Esophagus mucosa (tissue), 1 donor: ENCODE results near the gene RAPGEF5. TPM values are rescaled to one million over a fixed set of nuclear protein-coding genes. Genes with fewer than 3 reads are reported as not detected.
A peak's percentile ranks its signal among the peaks of the same experiment; 100 is the strongest.

Source experiments
- ATAC-seq: fragments of 200-7000 bp; cut with Tn5 transposase; one replicate; pipeline ENCODE4 v1.9.1; 2020
- total RNA-seq: library from RNA; stranded (reverse); gene quantifications from one replicate; pipeline ENCODE4 v1.2.4, GENCODE V29; 2023
- donor health status: DM: yes; HTN: yes; CAD: no.

RAPGEF5 gene
- total RNA-seq, 1 donor from 2014 or later = 48.6 TPM

DNA sequence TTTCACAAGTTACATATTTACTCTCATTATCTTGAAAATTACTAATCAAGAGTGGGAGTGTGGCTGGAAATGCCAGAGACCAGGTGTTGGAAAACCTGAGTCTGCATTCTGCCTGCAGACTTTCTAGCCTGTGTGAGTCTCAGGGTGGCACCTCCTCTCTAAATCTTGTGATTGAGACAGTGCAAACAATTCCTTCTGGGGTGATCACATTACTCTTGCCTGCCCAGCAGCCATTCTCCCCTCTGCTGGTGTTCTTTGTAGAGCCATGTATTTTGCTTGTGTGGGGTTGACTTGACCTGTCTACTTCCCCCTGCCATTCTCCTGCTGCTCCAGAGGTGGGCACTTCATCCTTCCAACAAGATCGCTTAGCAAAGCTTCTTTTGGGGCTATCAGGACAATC lies 101.1 kb downstream of the RAPGEF5 start:
- no peak for ATAC-seq

DNA sequence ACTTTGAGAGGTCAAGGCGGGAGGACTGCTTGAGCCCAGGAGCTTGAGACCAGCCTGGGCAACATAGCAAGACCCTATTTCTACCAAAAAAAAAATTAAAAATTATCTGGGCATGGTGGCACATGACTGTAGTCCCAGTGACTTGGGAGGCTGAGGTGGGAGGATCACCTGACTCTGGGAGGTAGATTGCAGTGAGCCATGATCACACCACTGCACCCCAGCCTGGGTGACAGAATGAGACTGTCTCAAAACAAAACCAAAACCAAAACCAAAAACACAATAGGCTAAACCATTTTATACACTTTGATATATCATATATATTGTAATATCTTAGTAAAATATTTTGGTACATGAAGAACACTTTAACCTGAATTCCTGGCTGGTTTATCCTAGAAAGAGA lies 101.6 kb downstream of the RAPGEF5 start:
- no peak for ATAC-seq

DNA sequence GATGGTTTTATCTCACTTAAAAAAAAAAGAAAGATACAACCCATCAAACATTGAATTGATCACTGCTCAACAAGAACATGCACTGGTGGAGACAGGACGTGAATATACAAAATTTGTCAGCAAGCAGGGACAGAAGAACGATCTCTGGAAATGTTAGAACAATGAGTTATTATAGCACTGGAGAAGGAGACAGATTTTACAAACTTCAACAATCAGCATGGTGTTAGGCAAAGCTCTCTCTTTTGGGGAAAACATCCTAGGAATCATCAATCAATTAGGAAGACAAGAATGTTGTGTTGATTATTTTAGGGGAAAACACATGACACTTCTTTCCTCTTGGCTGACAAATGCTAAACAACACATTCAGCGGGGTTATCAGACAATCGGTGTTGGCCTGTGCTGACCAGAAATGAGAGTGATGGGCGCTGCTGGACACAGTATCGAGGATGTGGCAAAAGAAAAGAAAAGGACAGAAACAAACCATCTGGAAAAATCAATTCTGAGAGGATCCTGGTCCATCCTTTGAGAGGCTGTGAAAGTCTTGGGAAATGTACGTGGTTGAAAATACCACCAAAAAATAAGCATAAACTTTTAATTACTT lies 103.9 kb downstream of the RAPGEF5 start:
- ATAC-seq = no peak

GRCh38 chr7:22252016-22252415 lies 104.9 kb downstream of the RAPGEF5 start:
- ATAC-seq = no peak

- ATAC-seq = no peak
Observed at GRCh38 chr7:22251281-22251680, 105.7 kb downstream of the RAPGEF5 start.

- ATAC-seq = no peak
Observed at GRCh38 chr7:22250390-22250789, 106.6 kb downstream of the RAPGEF5 start.

DNA sequence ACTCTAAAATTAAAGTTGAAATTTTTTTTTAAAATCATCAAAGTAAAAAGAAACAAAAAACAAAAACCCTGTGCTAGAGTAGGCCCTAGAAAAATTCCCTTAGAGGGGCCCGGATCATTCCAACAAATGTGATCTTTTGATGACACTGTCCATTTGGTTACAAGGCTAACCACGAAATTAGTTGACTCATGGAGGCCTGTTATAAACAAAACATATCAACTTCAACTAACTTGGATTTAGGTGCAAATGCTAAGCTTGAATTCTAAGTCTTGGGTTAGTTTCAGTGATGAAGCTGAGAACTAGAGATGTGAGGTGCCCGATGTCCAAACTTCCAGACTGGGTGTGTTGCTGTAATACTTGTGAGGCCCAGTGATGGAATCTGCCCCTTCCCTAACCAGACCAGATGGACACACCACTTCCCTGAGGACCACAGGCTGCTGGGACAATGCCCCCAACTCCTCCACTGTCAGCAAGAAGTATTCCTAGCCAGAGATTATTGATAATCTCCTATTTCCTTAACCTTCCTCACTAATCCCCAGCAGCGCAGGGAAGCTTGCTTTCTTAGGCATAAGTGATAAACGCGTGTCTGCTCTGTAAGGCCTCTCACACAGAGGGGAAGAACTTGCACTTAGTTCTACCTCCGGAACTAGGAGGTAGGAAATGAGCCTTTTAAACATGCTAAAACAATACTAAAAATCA lies 108.7 kb downstream of the RAPGEF5 start:
- no peak for ATAC-seq

DNA sequence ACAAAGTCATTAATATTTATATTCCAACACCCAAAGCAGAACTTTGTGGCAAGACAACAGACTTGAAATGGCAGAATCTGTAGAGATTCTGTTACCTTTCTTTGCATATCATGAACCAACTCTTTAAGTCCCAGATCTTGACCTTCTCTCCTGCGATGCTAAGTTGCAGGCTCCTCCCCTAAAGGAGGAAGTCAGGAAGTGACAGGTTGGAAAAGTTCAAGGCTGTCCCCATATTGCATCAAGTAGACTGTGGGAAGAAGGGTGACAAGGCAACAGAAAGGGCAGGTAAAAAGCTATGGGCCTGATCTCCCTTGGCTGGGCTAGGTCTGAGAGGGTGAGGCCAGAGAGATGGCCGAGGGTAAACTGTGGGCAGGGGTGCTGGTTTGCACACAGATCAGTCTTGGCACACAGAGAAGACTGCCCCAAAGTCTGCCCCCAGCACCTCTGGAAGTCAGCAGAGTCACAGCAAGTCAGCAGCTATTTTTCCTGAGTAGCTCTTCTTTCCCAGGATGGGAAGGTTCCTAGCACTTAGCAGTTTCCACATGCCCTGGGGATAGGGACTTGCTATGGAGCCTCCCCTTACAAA lies 115.1 kb downstream of the RAPGEF5 start:
- no peak for ATAC-seq

DNA sequence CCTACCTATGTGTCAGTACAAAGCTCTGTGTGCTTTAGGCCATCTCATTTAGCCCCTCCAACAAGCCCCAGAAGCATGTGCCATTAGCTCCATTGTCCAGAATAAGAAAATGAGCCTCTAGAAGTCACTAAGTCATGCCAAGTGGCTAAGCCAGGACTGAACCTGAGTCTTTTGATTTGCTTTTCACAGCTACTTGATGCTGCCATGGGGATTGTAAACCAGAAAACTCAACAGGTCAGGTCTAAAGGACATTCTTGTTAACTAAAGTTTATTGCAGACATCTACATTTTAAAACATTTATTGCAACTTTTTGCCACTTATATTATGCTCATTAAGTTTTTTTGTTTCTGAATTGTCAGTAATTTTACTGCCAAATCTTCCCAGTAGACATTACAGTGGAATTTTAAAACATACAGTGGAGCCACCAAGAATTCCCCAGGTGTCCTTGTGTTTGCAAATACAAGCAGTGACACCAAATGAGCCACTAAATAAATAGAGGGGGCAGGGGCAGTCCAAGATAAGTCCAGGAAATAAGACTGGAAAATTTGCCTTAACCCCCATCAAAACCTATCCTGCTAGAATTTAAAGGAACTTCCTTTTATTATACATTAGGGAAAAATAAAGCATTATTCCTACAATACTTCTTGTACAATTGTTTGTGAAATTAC lies 115.9 kb downstream of the RAPGEF5 start:
- ATAC-seq = no peak

DNA sequence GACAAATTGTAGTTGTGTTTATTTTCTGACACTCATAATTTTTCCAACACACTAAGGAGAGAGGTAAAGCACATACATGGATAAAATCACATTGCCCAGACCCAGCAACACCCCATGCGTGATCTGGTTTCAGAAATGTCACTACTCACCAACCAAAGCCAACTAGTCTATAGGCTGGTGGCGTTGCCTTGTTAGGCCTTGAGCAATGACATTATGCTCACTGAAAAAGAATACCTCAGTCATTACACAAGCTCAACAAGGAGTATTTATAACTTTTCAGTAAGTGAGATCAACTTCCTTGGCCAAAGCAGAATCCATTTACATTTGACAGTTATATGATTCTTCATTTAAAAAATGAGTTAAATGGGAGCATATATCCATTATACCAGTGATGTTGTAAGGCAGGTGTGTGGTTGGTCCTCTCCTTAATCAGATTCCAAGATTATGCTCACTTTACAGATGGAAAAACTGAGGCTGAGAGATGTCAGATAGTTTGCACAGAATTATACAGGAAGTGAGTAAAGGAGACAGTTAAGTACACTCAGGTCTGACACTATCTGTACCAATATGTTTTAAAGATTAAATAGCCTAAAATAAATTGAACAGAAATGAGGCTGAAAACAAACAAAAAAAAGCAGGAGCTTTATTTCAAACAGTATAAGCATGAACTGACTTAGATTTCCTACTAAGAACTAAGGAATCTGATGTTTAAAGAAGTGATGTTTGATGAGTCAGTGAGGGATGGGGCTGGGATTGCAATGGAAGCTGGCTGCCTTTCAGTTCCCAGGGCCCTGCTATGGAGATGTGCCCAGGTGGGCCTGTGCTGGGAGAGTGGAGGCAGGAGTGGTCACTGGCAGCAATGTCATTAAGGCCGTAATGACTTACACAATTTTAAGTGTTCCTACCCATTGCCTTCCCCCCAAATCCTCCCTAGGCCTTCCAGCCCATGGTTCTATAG lies 118.3 kb downstream of the RAPGEF5 start:
- peak; percentile 33 for ATAC-seq

- no peak for ATAC-seq
Observed at GRCh38 chr7:22235134-22235533, 121.8 kb downstream of the RAPGEF5 start.

DNA sequence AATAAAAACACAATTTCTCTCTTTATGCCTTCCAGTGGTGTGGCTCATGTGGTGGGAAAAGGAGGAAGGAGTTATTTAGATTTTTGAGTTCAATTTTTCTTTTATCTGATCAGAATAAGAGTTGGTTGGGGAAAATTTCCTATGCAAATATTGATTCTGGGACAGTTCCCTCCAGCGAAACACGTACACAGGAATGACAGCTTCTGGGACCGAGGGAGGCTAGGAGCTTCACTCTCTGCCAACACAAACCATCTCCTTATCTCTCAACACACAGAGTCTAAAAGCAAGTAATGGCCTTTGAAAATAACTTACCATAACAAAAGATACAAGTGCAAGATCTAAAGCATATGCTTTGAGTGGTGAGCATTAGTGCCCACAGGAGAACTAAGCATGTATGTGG lies 122.7 kb downstream of the RAPGEF5 start:
- ATAC-seq = no peak

GRCh38 chr7:22231806-22232205 lies 125.1 kb downstream of the RAPGEF5 start:
- ATAC-seq = peak; percentile 78

DNA sequence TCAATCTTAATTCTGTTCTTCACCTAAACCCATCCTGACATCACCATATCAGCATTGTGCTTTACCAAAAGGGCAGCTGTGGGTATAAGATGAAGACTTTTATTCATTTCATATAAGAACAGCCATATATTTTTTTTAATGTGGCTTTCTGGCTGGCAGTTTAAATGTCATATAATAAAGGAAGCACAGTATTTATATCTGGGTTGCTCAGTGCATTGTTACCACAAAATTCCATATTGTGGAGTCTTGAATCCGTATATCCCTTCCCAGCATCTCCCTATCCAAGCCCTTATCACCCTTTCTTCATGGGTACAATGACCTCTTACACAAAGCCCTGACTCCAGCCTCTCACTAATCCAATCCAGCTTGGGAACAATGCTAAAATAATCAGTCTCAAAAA lies 125.8 kb downstream of the RAPGEF5 start:
- ATAC-seq = no peak

- ATAC-seq = no peak
Observed at GRCh38 chr7:22230238-22230637, 126.7 kb downstream of the RAPGEF5 start.

DNA sequence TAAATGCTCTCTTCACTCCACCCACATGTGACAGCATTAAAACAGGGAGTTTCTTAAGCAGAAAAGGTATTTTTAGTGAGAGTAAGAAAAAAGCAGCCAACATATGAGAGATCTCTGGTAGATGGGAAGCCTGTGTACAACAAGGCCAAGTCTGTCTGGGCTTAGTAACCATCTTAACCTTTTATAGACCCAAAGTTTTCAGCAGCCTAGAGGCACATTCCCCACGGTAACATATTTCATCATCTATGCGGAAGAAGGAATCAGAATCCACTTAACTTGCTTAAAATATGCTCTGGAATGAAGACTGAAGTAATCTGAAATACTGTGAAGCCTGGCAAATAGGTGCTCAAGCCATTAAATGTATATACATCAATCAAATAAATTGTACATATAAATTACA lies 127.8 kb downstream of the RAPGEF5 start:
- no peak for ATAC-seq

- no peak for ATAC-seq
Observed at GRCh38 chr7:22223807-22224206, 133.1 kb downstream of the RAPGEF5 start.

DNA sequence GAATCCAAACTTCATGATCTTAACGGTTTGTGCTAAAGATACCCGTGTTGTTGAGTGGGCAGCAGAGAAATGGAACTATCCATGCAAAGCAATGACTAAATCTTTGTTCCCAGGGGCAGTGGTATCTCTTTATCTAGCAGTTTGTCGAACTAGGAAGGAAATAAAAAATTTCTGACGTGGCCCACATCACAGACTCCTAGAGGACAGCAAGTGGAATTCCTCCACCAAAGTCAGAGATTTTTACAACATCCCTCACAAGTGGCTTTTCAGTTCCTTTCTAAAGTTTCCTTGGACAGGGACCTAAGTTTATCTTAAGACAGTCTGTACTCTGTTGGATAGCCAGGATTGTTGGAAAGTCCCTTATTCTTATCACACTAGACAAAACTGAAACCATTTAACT lies 136.0 kb downstream of the RAPGEF5 start:
- no peak for ATAC-seq

DNA sequence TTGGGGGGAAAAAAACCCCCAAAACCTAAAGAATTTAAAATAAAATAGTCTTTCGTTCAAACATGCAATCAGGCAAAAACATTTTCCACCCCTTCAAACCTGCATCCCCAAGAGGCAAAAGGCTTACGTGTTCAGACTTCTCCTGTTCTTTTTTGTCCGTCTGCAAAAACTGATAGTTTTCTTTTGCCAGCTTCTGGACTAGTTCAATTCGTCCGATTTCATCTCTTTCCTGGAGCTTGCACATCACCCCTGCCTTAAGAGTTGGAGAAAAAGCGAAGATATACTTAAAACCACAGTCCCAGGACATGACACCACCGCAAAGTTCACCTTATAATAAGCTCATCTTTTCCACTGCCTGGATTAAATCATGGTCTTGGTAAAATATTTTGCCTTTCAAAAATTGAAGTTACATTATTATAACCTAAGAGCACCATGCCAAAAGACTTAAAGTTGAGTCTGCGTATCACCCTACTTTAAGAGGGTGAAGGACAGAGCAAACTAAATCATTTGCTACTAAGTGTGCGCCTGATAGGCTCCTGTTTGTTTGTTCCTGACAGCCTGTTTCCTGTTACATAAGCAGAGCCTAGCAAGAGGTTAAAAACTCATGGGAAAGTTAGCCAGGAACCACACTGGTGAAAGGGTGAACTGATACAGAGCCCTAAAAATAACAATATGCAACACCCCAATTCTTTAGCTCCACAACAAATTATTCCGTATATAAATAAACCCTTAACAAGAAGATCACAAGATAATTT lies 137.0 kb downstream of the RAPGEF5 start:
- peak; percentile 35 for ATAC-seq

DNA sequence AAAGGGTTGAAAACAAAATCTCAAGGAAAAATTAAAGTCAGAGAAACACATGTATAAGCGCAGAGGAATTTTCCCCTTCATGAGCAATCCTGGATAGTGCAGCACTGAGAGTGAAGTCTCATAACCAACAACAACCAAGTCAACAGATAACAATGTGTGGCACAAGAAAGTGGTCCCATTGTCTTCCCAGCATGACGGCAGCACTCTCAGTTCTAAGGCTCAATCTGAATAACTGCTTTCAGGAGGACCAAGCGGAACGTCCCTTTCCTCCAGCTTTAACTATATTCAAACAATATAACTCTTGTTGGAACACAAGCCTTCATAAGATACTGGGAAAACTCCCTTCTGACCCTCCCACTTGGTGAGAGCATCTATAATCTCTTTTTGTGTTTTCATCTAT lies 137.9 kb downstream of the RAPGEF5 start:
- ATAC-seq = no peak

GRCh38 chr7:22216832-22217475 lies 140.0 kb downstream of the RAPGEF5 start:
- no peak for ATAC-seq
